ENCODE data around the gene TACR2. TPM values are rescaled to one million over a fixed set of nuclear protein-coding genes. Genes with fewer than 3 reads are reported as not detected.

TACR2 gene
- total RNA-seq, 2 donors from 2014 or later: 0.27 TPM; not detected in 1

DNA sequence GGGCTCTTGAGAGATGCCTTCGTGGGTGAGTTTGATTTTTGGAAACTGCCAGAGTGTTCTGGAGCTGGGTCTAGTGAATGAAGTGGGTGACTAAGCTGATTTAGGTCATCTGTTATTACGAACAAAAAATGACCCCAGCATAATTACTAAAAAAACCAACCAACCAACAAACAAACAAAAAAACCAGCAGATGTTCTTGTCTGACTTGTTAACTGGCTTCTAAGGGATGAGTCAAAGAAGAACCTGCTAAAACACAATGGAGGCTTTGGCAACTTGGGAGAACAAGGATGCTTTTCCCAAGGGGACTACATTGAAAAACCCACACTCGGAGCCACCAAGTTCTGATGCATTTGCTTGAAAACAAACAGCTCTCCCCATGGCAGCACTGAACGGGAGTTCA is 11.5 kb downstream of the TACR2 start:
- H3K4me1 ChIP-seq (ENCODE audit: control insufficient read depth in 1 of 2, low read depth in 2 of 2): peaks cover 18 to 45% of the 10 kb centered on the region in 2 donors
- H3K9me3 ChIP-seq: no peaks in the 10 kb centered on the region
- DNase-seq (ENCODE audit: low spot score) (no peak), ATAC-seq (ENCODE audit: insufficient number of reproducible peaks, low FRiP score, low read depth) (no peak)
- H3K4me3 ChIP-seq: no peak overlapping the region
- H3K27ac ChIP-seq: peak overlapping the region; percentile 56 to 74
- TF ChIP-seq CTCF (IDR thresholded peaks at IDR 0.05): no peak
- H3K36me3 ChIP-seq: peaks cover 18% of the 10 kb centered on the region
- H3K27me3 ChIP-seq (replicated peaks; ENCODE audit: insufficient read depth): no peaks in the 10 kb centered on the region

GRCh38 chr10:69404786-69405185 is 11.9 kb downstream of the TACR2 start:
- no peak for ATAC-seq (ENCODE audit: insufficient number of reproducible peaks, low FRiP score, low read depth)
- no peaks in the 10 kb centered on the region for H3K9me3 ChIP-seq
- H3K4me1 ChIP-seq (ENCODE audit: control insufficient read depth in 1 of 2, low read depth in 2 of 2): peaks cover 18 to 45% of the 10 kb centered on the region in 2 donors
- DNase-seq (ENCODE audit: low spot score): no peak
- peak overlapping the region; percentile 56 to 74 for H3K27ac ChIP-seq
- H3K4me3 ChIP-seq: no peak overlapping the region
- H3K27me3 ChIP-seq (replicated peaks; ENCODE audit: insufficient read depth): no peaks in the 10 kb centered on the region
- no peak for TF ChIP-seq CTCF (IDR thresholded peaks at IDR 0.05)
- H3K36me3 ChIP-seq: peaks cover 22% of the 10 kb centered on the region

DNA sequence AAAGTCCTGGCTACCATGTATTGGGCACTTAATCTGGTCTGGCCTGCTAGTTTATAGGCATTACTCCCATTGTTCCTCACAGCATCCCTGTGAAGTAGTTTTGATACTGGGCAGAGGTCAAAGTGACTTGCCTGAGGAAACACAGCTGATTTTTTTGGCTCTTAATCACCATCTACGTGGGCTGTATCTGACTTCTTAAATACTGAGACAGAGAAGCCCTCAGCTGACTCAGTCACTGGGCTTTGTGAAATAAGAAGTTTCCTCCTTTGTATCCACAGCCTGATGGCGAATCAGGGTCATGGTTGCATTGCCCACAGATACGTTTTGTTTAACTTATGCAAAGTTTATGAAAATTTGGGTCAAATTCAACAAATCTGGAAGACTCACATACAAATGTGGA is 13.2 kb downstream of the TACR2 start:
- Histone ChIP-seq H3K9me3 (no peaks in the 10 kb centered on the region), H3K27ac (peak overlapping the region in 1 of 2 donors; percentile 16), H3K4me1 (ENCODE audit: control insufficient read depth in 1 of 2, low read depth in 2 of 2) (peaks cover 18 to 42% of the 10 kb centered on the region in 2 donors), H3K27me3 (replicated peaks; ENCODE audit: insufficient read depth) (no peaks in the 10 kb centered on the region), H3K4me3 (no peak overlapping the region), H3K36me3 (peaks cover 33% of the 10 kb centered on the region)
- DNase-seq (ENCODE audit: low spot score) (no peak), ATAC-seq (ENCODE audit: insufficient number of reproducible peaks, low FRiP score, low read depth) (no peak)
- no peak for TF ChIP-seq CTCF (IDR thresholded peaks at IDR 0.05)

- DNase-seq (ENCODE audit: low spot score) (no peak), ATAC-seq (ENCODE audit: insufficient number of reproducible peaks, low FRiP score, low read depth) (no peak)
- Histone ChIP-seq H3K36me3 (peaks cover 34% of the 10 kb centered on the region), H3K27ac (peak overlapping the region in 1 of 2 donors; percentile 16), H3K27me3 (replicated peaks; ENCODE audit: insufficient read depth) (no peaks in the 10 kb centered on the region), H3K4me3 (no peak overlapping the region), H3K4me1 (ENCODE audit: control insufficient read depth in 1 of 2, low read depth in 2 of 2) (peaks cover 16 to 38% of the 10 kb centered on the region in 2 donors), H3K9me3 (no peaks in the 10 kb centered on the region)
- no peak for TF ChIP-seq CTCF (IDR thresholded peaks at IDR 0.05)
These were observed 13.7 kb downstream of the TACR2 start for GRCh38 chr10:69403066-69403465.

- no peak overlapping the region for H3K4me3 ChIP-seq
- H3K4me1 ChIP-seq (ENCODE audit: control insufficient read depth in 1 of 2, low read depth in 2 of 2): peaks cover 10 to 32% of the 10 kb centered on the region in 2 donors
- no peaks in the 10 kb centered on the region for H3K9me3 ChIP-seq
- H3K27me3 ChIP-seq (replicated peaks; ENCODE audit: insufficient read depth): no peaks in the 10 kb centered on the region
- H3K27ac ChIP-seq: no peak overlapping the region
- no peak for TF ChIP-seq CTCF (IDR thresholded peaks at IDR 0.05)
- peaks cover 39% of the 10 kb centered on the region for H3K36me3 ChIP-seq
- no peak for DNase-seq (ENCODE audit: low spot score)
- no peak for ATAC-seq (ENCODE audit: insufficient number of reproducible peaks, low FRiP score, low read depth)
These were observed 14.3 kb downstream of the TACR2 start for GRCh38 chr10:69402386-69402785.
